B cell (primary cell): Measurements from ENCODE around the gene RUFY3. TPM values are rescaled to one million over a fixed set of nuclear protein-coding genes. Genes with fewer than 3 reads are reported as not detected.

Experiments
- ATAC-seq: fragments of 200-7000 bp; cut with Tn5 transposase; one replicate; pipeline ENCODE4 v1.10.0; 2021; ENCODE audit warnings: low read depth, mild to moderate bottlenecking, moderate number of reproducible peaks, moderate library complexity
- CTCF ChIA-PET: fragments of 350-600 bp; sonication (Branson Sonifier 250); formaldehyde crosslinking; loops from one replicate; lab custom pipeline; 2021; ENCODE audit warnings: antibody characterized with exemption, inconsistent platforms; lab: Charles Lee
- POLR2A ChIA-PET: fragments of 350-600 bp; sonication (Branson Sonifier 250); formaldehyde crosslinking; loops from one replicate; lab custom pipeline; 2021; ENCODE audit warnings: antibody characterized with exemption; lab: Charles Lee
- DNase-seq: peaks from one replicate; pipeline ENCODE4 v3.0.0; 2013
- H2AFZ ChIP-seq: 2 replicates; pipeline ENCODE4 v1.6.1; 2012; ENCODE audit warnings: mild to moderate bottlenecking, low read depth, low read length; ENCODE audit not compliant: insufficient read depth, poor library complexity, severe bottlenecking
- H3K27ac ChIP-seq, 2 donors: 1 replicate in 1 of 2; 2 replicates in 1 of 2; pipeline ENCODE4 v1.5.1; 2012 to 2013; ENCODE audit warnings: low read length in 2 of 2, mild to moderate bottlenecking in 2 of 2, moderate library complexity in 1 of 2
- H3K27me3 ChIP-seq, 4 experiments: fragments of 200-600 bp in 1 of 4; sonication (generic) in 1 of 4; replicated peaks in 1 of 4; 1 replicate in 2 of 4; 2 replicates in 2 of 4; pipeline versions ENCODE4 v1.6.1 to v1.7.0; 2013 to 2016; ENCODE audit warnings: low read length in 3 of 4, mild to moderate bottlenecking in 2 of 4, mixed read lengths in 1 of 4, moderate library complexity in 1 of 4; ENCODE audit not compliant: insufficient read depth in 4 of 4, control insufficient read depth in 3 of 4; ENCODE audit errors: control extremely low read depth in 1 of 4
- H3K36me3 ChIP-seq, 2 experiments: replicated peaks in 1 of 2; 1 replicate in 1 of 2; 2 replicates in 1 of 2; pipeline versions ENCODE4 v1.6.1 to v1.7.1; 2013; ENCODE audit warnings: low read length in 1 of 2; ENCODE audit not compliant: insufficient read depth in 2 of 2, control insufficient read depth in 1 of 2; ENCODE audit errors: control extremely low read depth in 1 of 2, extremely low read depth in 1 of 2
- H3K4me1 ChIP-seq, 2 donors: fragments of 200-600 bp in 1 of 2; sonication (generic) in 1 of 2; 1 replicate in 1 of 2; 2 replicates in 1 of 2; pipeline versions ENCODE4 v1.5.1 to v1.6.1; 2013 to 2017; ENCODE audit warnings: low read length in 2 of 2; ENCODE audit not compliant: control insufficient read depth in 2 of 2, insufficient read depth in 2 of 2
- H3K4me2 ChIP-seq: replicated peaks from 2 replicates; pipeline ENCODE3; 2012; ENCODE audit warnings: mild to moderate bottlenecking, low read depth, low read length; ENCODE audit not compliant: poor library complexity, severe bottlenecking
- H3K4me3 ChIP-seq, 5 experiments: fragments of 200-600 bp in 1 of 5; sonication (generic) in 1 of 5; 1 replicate in 3 of 5; 2 replicates in 2 of 5; pipeline versions ENCODE4 v1.5.1 to v1.7.0; 2011 to 2016; ENCODE audit warnings: low read length in 4 of 5, mild to moderate bottlenecking in 4 of 5, low read depth in 2 of 5, control low read depth in 1 of 5, moderate library complexity in 1 of 5; ENCODE audit not compliant: insufficient read depth in 1 of 5; ENCODE audit errors: control extremely low read depth in 1 of 5, extremely low read depth in 1 of 5
- H3K79me2 ChIP-seq: fragments of 200-600 bp; sonication (generic); one replicate; pipeline ENCODE4 v1.6.0; 2016; ENCODE audit warnings: low read length; ENCODE audit not compliant: control insufficient read depth, insufficient read depth
- H3K9ac ChIP-seq: fragments of 200-600 bp; sonication (generic); 2 replicates; pipeline ENCODE4 v1.6.1; 2017; ENCODE audit warnings: mild to moderate bottlenecking, low read length, moderate library complexity
- H3K9me3 ChIP-seq, 3 donors: one replicate each; pipeline versions ENCODE4 v1.6.1 to v1.7.1; 2013; ENCODE audit warnings: low read length in 2 of 3; ENCODE audit not compliant: control insufficient read depth in 2 of 3, insufficient read depth in 1 of 3; ENCODE audit errors: control extremely low read depth in 1 of 3
- H4K20me1 ChIP-seq: 2 replicates; pipeline ENCODE4 v1.6.0; 2012; ENCODE audit warnings: mild to moderate bottlenecking, low read length; ENCODE audit not compliant: insufficient read depth, control insufficient read depth, poor library complexity, severe bottlenecking
- H3K27ac Mint-ChIP-seq: one replicate; pipeline ENCODE4 v1.8.0; 2021; ENCODE audit warnings: mixed read lengths
- H3K27me3 Mint-ChIP-seq: one replicate; pipeline ENCODE4 v1.8.0; 2021; ENCODE audit warnings: mixed read lengths
- H3K4me1 Mint-ChIP-seq: one replicate; pipeline ENCODE4 v1.8.0; 2021; ENCODE audit warnings: mixed read lengths
- H3K4me3 Mint-ChIP-seq: one replicate; pipeline ENCODE4 v1.8.0; 2021; ENCODE audit warnings: mixed read lengths
- H3K9me3 Mint-ChIP-seq: one replicate; pipeline ENCODE4 v1.8.0; 2022; ENCODE audit warnings: mixed read lengths; ENCODE audit not compliant: insufficient read depth
- CTCF ChIP-seq: fragments of 200-600 bp; IDR thresholded peaks from one replicate; pipeline ENCODE4 v1.8.0; 2022; ENCODE audit warnings: antibody characterized with exemption, mild to moderate bottlenecking
- EZH2 ChIP-seq: IDR thresholded peaks from 2 replicates; pipeline ENCODE4 v1.6.1; 2012; ENCODE audit warnings: borderline replicate concordance, low read depth, mild to moderate bottlenecking, moderate library complexity, low read length; ENCODE audit not compliant: insufficient read depth, poor library complexity, severe bottlenecking
- WGBS: methylation state at CpG from one replicate; pipeline ENCODE4 v1.1.5; 2013; ENCODE audit warnings: missing lambda C conversion rate; ENCODE audit not compliant: insufficient coverage; 5-methylcytosine and 5-hydroxymethylcytosine counted together
- intact Hi-C: fragments of 100-400 bp; cut with micrococcal nuclease; formaldehyde crosslinking; loops from one replicate; pipeline ENCODE4 v1.10.0; 2022
- polyA plus RNA-seq: library from polyadenylated mRNA; depleted of rRNA; stranded (reverse); fragments of >200 nt; gene quantifications from 2 replicates; pipeline ENCODE4 v1.2.3, GENCODE V29; 2012
- total RNA-seq, 2 donors: library from RNA; stranded (reverse); fragments of 120-200 nt in 1 of 2; gene quantifications; 1 replicate in 1 of 2; 2 replicates in 1 of 2; pipeline versions ENCODE4 v1.2.3 to v1.2.4, GENCODE V29; 2013 to 2022

RUFY3 gene
- total and polyA plus RNA-seq, 2 donors (not counting 1 experiment from before 2014, with no cell fraction given): 26.1 to 74.1 TPM

GRCh38 chr4:70836081-70836480 is 114.3 kb downstream of the RUFY3 start:
- peaks cover 15 to 34% of the 10 kb centered on the region in 2 experiments for H3K36me3 ChIP-seq
- H3K79me2 ChIP-seq: peaks cover 65% of the 10 kb centered on the region
- CTCF ChIA-PET: interaction anchor here (0.9 to 1.4 kb wide), 2 partner anchors 97 to 146 kb away, joined by 3 read pairs; no protein-coding TSS in a partner anchor
- H3K27ac ChIP-seq: no peak overlapping the region
- POLR2A ChIA-PET: no interaction called here
- TF ChIP-seq CTCF (no peak), EZH2 (no peak)
- no CpG with 5 or more reads among the region's 2 CpGs for WGBS
- H4K20me1 ChIP-seq: peaks cover 52% of the 10 kb centered on the region
- H3K4me1 ChIP-seq: peaks cover 13 to 25% of the 10 kb centered on the region in 2 donors
- Mint-ChIP-seq H3K4me1 (peaks cover 21% of the 10 kb centered on the region), H3K4me3 (no peak overlapping the region), H3K27me3 (no peaks in the 10 kb centered on the region), H3K27ac (no peak overlapping the region), H3K9me3 (no peaks in the 10 kb centered on the region)
- H2AFZ ChIP-seq: no peak overlapping the region
- no peak overlapping the region for H3K9ac ChIP-seq
- H3K27me3 ChIP-seq: no peaks in the 10 kb centered on the region
- peaks cover 0 to 5% (median 0%) of the 10 kb centered on the region in 3 donors for H3K9me3 ChIP-seq
- intact Hi-C loops: loop anchor here (5.0 to 10.0 kb wide), 2 partner anchors 101 to 149 kb away; partner anchors contain the start of gene UTP3
- DNase-seq (no peak), ATAC-seq (no peak)
- H3K4me2 ChIP-seq: no peak overlapping the region
- H3K4me3 ChIP-seq: no peak overlapping the region

GRCh38 chr4:70838204-70838603 is 116.4 kb downstream of the RUFY3 start:
- Mint-ChIP-seq H3K4me1 (peaks cover 37% of the 10 kb centered on the region), H3K9me3 (no peaks in the 10 kb centered on the region), H3K27me3 (no peaks in the 10 kb centered on the region), H3K4me3 (peak overlapping the region; percentile 99), H3K27ac (peak overlapping the region; percentile 95)
- POLR2A ChIA-PET: interaction anchor here (0.6 to 1.1 kb wide), 4 partner anchors 67 to 166 kb away, joined by 3 to 8 read pairs (median 4); no protein-coding TSS in a partner anchor
- CTCF ChIA-PET: interaction anchor here (0.7 to 2.7 kb wide), 8 partner anchors 36 to 172 kb away, joined by 3 to 13 read pairs (median 6); partner anchors contain the start of gene MOB1B
- H3K27me3 ChIP-seq: no peaks in the 10 kb centered on the region
- H3K9ac ChIP-seq: peak overlapping the region; percentile 75
- DNase-seq: no peak
- H3K4me1 ChIP-seq: peaks cover 16 to 35% of the 10 kb centered on the region in 2 donors
- H3K9me3 ChIP-seq: peaks cover 0 to 5% (median 0%) of the 10 kb centered on the region in 3 donors
- no CpG with 5 or more reads among the region's 4 CpGs for WGBS
- peak overlapping the region; percentile 94 for H3K4me2 ChIP-seq
- TF ChIP-seq CTCF: no peak
- no peak for TF ChIP-seq EZH2
- H3K27ac ChIP-seq: peak overlapping the region in 1 of 2 donors; percentile 85
- intact Hi-C loops: loop anchor here (2.0 to 10.0 kb wide), 4 partner anchors 37 to 151 kb away; partner anchors contain the start of gene UTP3
- peaks cover 7 to 18% of the 10 kb centered on the region in 2 experiments for H3K36me3 ChIP-seq
- peak overlapping the region; percentile 89 for H2AFZ ChIP-seq
- H3K79me2 ChIP-seq: peaks cover 57% of the 10 kb centered on the region
- no peak for ATAC-seq
- peak overlapping the region; percentile 27 to 79 (median 73) for H3K4me3 ChIP-seq
- peaks cover 48% of the 10 kb centered on the region for H4K20me1 ChIP-seq
